Fibroblast of upper back skin (primary cell): ENCODE measurements around the gene MRPL51.
A peak's percentile ranks its signal among the peaks of the same experiment; 100 is the strongest.
"Not testable (repeated sequence)": the region's sequence is repeated elsewhere in the genome, so short reads cannot be mapped to it uniquely, and the experiment has no call there.

Experiments used
- DNase-seq: peaks from one replicate; pipeline ENCODE4 v3.0.0-alpha.2; 2013

Gene MRPL51

DNA sequence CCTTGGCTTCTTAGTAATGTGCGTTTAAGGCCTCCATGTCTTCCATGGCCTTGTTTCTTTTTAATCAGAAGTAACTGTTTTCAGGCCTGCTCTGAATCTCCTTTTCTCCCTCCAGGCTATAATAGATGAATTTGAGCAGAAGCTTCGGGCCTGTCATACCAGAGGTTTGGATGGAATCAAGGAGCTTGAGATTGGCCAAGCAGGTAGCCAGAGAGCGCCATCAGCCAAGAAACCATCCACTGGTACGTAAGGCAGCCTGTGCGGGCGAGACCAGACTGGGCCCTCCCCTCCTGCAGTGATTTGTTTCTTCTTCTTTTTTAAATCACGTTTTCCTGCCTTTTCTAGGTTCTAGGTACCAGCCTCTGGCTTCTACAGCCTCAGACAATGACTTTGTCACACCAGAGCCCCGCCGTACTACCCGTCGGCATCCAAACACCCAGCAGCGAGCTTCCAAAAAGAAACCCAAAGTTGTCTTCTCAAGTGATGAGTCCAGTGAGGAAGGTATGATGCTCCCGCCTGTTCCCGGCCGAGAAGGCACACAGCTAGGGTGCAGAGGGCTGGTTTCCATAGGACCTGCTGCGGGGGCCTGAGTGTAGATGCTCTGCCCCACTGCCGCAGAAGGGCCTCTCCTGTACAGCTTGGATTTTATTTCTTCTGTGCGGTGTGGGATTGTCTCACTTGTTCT, 37.7 kb upstream of the MRPL51 start:
- DNase-seq, result no peak

- no peak for DNase-seq
These were observed 36.3 kb upstream of the MRPL51 start for GRCh38 chr12:6529291-6529737.

- no peak for DNase-seq
These were observed 35.6 kb upstream of the MRPL51 start for GRCh38 chr12:6528539-6529235.

DNA sequence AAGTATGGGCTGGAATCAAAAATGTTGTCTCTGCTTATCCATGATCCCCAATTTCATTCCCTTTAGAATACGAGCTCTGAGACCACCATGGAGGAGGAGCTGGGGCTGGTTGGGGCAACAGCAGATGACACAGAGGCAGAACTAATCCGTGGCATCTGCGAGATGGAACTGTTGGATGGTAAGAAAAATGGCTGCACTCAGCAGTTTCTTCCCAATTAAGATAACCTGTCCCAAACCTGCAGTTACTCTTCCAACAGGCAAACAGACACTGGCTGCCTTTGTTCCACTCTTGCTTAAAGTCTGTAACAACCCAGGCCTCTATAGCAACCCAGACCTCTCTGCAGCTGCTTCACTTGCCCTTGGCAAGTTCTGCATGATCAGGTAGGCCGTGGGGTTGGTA, 34.6 kb upstream of the MRPL51 start:
- no peak for DNase-seq

GRCh38 chr12:6526766-6527525, 33.9 kb upstream of the MRPL51 start:
- DNase-seq, result no peak

DNA sequence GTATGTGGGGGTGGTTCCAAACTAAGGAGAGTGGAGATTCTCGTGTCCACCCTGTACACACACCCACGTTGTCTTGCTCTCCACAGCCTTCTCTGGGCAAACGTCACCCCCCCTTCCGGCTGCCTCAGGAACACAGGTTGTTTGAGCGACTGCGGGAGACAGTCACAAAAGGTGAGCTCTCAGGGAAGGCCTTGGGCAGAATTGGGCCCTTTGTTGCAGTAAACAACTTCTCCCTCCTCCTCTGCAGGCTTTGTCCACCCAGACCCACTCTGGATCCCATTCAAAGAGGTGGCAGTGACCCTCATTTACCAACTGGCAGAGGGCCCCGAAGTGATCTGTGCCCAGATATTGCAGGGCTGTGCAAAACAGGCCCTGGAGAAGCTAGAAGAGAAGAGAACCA, 33.1 kb upstream of the MRPL51 start:
- DNase-seq, result no peak

DNA sequence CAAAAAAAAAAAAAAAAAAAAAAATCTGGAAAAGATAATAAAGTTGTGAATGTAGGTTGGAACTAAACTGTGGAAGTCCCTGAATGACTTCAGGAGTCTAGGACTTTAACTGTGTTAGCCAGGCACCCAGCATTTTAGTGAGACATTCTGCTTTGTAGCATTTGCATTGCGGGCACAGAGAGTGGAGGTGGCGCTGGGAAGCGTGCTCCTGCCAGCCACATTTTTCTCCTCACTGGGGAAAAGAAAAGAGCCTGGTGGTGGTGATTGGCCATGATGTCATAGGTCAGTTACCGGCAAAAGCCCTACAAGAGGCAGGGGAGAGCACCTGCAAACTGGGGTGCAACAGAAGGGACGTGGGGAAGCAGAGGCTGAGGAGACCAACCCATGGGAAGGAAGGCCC, 31.6 kb upstream of the MRPL51 start:
- no peak for DNase-seq

GRCh38 chr12:6523708-6524107, 30.6 kb upstream of the MRPL51 start:
- DNase-seq, result no peak

DNA sequence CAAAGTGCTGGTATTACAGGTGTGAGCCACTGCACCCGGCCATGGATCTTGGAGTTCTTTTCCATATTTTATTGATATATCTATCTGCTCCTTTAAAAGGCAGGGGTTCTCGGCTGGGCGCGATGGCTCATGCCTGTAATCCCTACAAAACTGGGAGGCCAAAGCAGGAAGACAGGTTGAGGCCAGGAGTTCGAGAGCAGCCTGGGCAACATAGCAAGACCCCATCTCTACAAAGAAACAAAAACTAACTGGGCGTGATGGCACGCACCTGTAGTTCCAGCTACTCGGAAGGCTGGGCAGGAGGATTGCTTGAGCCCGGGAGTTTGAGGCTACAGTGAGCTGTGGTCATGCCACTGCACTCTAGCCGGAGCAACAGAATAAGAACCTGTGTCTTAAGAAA, 29.1 kb upstream of the MRPL51 start:
- no peak for DNase-seq

DNA sequence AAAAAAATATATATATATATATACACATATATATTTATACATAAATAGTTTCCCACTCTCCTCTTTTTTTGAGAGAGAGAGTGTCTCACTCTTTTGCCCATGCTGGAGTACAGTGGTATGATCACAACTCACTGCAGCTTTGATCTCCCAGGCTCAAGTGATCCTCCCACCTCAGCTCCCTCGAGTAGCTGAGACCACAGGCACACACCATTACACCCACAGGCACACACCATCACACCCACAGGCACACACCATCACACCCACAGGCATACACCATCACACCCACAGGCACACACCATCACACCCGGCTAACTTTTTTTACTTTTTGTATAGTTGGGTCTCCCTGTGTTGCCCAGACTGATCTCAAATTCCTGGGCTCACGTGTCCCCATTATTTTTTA, 27.1 kb upstream of the MRPL51 start:
- DNase-seq, result no peak

DNA sequence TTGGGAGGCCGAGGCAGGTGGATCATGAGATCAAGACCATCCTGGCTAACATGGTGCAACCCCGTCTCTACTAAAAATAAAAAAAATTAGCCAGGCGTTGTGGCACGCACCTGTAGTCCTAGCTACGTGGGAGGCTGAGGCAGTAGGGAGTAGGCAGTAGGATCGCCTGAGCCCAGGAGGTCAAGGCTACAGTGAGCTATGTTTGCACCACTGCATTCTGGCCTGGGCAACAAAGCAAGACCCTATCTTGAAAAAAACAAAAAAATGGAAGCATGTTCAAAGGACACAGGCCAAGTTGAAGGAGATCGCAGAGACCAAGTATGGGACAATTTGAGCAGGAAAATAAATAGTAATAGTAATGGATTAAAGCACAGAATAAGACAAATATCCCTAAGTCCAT, 15.0 kb upstream of the MRPL51 start:
- DNase-seq, result no peak

- DNase-seq, result peak; percentile 28
These were observed 14.3 kb upstream of the MRPL51 start for GRCh38 chr12:6507102-6507998.

GRCh38 chr12:6500466-6500865, 7.4 kb upstream of the MRPL51 start:
- no peak for DNase-seq

DNA sequence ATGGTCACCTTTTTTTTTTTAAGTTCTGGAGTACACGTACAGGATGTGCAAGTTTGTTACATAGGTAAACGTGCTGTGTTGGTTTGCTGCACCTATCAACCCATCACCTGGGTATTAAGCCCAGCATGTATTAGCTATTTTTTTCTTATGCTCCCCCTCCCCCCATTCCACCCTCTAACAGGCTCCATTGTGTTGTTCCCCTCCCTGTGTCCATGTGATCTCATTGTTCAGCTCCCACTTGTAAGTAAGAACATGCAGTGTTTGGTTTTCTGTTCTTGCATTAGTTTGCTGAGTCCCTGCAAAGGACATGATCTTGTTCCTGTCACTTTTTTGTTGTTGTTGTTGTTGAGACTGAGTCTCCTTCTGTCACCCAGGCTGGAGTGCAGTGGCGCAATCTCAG, 4.2 kb upstream of the MRPL51 start:
- DNase-seq, result not testable (repeated sequence)

DNA sequence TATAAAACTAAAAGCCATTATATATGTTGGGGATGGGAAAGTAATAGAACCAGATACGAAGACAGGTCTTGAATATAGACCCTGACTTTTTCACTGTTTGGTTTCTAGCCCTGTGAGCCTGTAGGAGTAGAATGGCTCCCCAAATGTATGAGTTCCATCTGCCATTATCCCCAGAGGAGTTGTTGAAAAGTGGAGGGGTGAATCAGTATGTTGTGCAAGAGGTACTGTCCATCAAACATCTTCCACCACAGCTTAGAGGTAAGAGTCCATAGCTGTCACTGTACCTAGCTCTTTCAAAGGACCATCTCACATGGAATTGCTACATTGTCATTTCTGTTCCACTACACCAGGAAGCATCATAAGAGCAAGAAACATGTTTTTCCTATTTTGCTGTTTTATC, 1.9 kb upstream of the MRPL51 start:
- no peak for DNase-seq

GRCh38 chr12:6494258-6494743, 1.2 kb upstream of the MRPL51 start:
- DNase-seq, result no peak

DNA sequence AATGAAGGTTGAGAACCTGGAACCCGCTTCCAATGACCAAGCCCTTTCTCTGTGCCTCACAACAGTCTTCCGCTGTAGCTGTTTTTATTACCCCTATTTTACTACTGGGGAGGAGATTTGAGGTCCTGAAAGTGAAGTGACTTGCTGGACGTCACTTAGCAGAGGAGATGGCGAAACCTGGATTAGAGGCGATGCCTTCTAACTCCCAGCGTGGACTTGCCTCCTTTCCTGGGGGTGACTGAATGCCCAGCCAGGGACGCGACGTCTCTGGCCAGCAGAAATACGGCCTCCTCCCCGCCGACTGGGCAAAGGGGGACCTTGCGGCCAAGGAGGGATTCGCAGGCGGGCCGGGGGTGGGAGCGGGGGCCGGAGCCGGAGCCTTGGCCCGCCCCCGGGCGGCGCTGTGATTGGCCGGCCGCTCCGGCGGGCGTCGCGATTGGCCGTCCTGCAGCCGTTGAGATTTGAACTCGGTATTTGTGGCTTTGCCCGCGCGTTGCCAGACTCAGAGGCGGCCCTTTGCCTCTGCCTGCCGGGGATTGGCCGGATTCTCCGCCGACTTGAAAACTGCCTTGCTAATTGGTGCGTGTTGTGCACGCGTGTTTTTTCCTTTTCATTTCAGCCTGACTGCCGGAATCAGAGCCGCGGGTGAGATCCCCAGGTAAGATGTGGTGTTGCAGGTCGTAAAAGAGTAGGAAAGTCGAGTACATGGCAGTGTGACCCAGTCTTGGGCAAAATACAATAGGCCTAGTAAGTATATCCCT, 615 bp upstream of the MRPL51 start, which contains the start of gene NCAPD2:
NCAPD2 (plus strand) TSS at position 606 of the 761 bp plus-strand sequence. CDS start 997 bp downstream, outside the sequence.
- peak; percentile 95 for DNase-seq

DNA sequence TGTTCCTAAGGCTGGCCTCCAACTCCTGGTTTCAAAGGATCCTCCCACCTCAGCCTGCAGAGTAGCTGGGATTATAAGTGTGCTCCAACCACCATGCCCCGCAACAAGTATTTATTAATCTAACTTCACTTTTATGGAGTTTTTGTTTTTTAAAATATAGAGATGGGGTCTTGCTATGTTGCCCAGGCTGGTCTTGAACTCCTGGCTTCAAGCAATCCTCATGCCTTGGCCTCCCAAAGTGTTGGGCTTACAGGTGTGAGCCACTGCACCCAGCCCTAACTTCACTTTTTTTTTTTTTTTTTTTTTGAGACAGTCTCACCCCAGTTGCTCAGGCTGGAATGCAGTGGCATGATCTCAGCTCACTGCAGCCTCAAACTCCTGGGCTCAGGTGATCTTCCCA, 2.4 kb downstream of the MRPL51 start:
- not testable (repeated sequence) for DNase-seq

- no peak for DNase-seq
These were observed 3.6 kb downstream of the MRPL51 start for GRCh38 chr12:6489449-6489848.

DNA sequence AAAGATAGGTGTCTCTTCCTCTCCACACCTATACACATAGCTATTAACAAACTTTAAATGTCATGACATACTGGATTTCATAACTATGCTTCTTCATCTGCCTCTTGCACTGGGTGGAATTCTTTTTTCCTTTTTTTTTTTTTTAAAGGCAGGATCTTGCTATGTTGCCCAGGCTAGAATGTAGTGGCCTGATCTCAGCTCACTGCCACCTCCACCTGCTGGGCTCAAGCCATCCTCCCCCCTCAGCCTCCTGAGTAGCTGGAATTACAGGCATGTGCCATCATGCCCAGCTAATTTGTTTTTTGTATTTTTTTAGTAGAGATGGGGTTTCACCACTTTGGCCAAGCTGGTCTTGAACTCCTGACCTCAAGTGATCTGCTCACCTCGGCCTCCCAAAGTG, 4.8 kb downstream of the MRPL51 start:
- DNase-seq, result no peak

- DNase-seq, result peak; percentile 71
These were observed 14.6 kb downstream of the MRPL51 start for GRCh38 chr12:6478416-6478815.
